Measurements from ENCODE around the gene ZNF804A. TPM values are rescaled to one million over a fixed set of nuclear protein-coding genes. Genes with fewer than 3 reads are reported as not detected.

Gene ZNF804A
- total RNA-seq: under 0.01 and 0.15 TPM in 2 replicates

GRCh38 chr2:184598316-184599053, at the start of gene ZNF804A:
TSS of gene ZNF804A (plus strand) at chr2:184598529. CDS start at chr2:184598960, 431 bp downstream.

